Neuron (in vitro differentiated cells): ENCODE results near the gene CBFA2T3.
"Not testable (repeated sequence)": the region's sequence is repeated elsewhere in the genome, so short reads cannot be mapped to it uniquely, and the experiment has no call there.

Experiments used
- H2AFZ ChIP-seq: one replicate; pipeline ENCODE4 v1.6.1; 2013; ENCODE audit warnings: low read depth, mild to moderate bottlenecking, inconsistent platforms, low read length, moderate library complexity
- H3K27me3 ChIP-seq: one replicate; pipeline ENCODE4 v1.6.1; 2013; ENCODE audit warnings: low read length; ENCODE audit not compliant: insufficient read depth
- H3K36me3 ChIP-seq: one replicate; pipeline ENCODE4 v1.6.1; 2013; ENCODE audit warnings: low read length; ENCODE audit not compliant: insufficient read depth
- H3K4me1 ChIP-seq: one replicate; pipeline ENCODE4 v1.6.1; 2013; ENCODE audit warnings: low read length; ENCODE audit not compliant: insufficient read depth
- H3K4me3 ChIP-seq: 2 replicates; pipeline ENCODE4 v1.5.1; 2013; ENCODE audit warnings: mild to moderate bottlenecking, low read length, moderate library complexity
- H3K9me3 ChIP-seq: one replicate; pipeline ENCODE4 v1.6.1; 2013; ENCODE audit warnings: low read length

The CBFA2T3 gene

GRCh38 chr16:89007371-89008249 is 30.6 kb upstream of the CBFA2T3 start:
- no peaks in the 10 kb centered on the region for H3K4me1 ChIP-seq
- H3K9me3 ChIP-seq: no peaks in the 10 kb centered on the region
- no peak overlapping the region for H2AFZ ChIP-seq

GRCh38 chr16:89006036-89006752 is 29.2 kb upstream of the CBFA2T3 start:
- H2AFZ ChIP-seq: no peak overlapping the region
- no peaks in the 10 kb centered on the region for H3K4me1 ChIP-seq
- H3K36me3 ChIP-seq: no peaks in the 10 kb centered on the region
- H3K4me3 ChIP-seq: no peak overlapping the region
- peaks cover 2% of the 10 kb centered on the region for H3K9me3 ChIP-seq
- peaks cover 6% of the 10 kb centered on the region for H3K27me3 ChIP-seq

More at GRCh38 chr16:89007371-89008249, 30.6 kb upstream of the CBFA2T3 start:
- Histone ChIP-seq H3K4me3 (no peak overlapping the region), H3K27me3 (no peaks in the 10 kb centered on the region), H3K36me3 (no peaks in the 10 kb centered on the region)

GRCh38 chr16:89005201-89006035 is 28.4 kb upstream of the CBFA2T3 start:
- H3K36me3 ChIP-seq: no peaks in the 10 kb centered on the region
- peaks cover 6% of the 10 kb centered on the region for H3K9me3 ChIP-seq
- peaks cover 8% of the 10 kb centered on the region for H3K27me3 ChIP-seq
- H2AFZ ChIP-seq: no peak overlapping the region
- no peaks in the 10 kb centered on the region for H3K4me1 ChIP-seq
- no peak overlapping the region for H3K4me3 ChIP-seq

GRCh38 chr16:89004209-89004831 is 27.3 kb upstream of the CBFA2T3 start:
- no peak overlapping the region for H2AFZ ChIP-seq
- no peak overlapping the region for H3K4me3 ChIP-seq
- no peaks in the 10 kb centered on the region for H3K36me3 ChIP-seq
- H3K27me3 ChIP-seq: peaks cover 8% of the 10 kb centered on the region
- no peaks in the 10 kb centered on the region for H3K4me1 ChIP-seq
- H3K9me3 ChIP-seq: peaks cover 12% of the 10 kb centered on the region

GRCh38 chr16:89003831-89004208 is 26.8 kb upstream of the CBFA2T3 start:
- Histone ChIP-seq H3K36me3 (no peaks in the 10 kb centered on the region), H3K4me3 (no peak overlapping the region), H3K4me1 (no peaks in the 10 kb centered on the region), H3K27me3 (peaks cover 8% of the 10 kb centered on the region), H2AFZ (no peak overlapping the region), H3K9me3 (peaks cover 12% of the 10 kb centered on the region)

GRCh38 chr16:89002851-89003830 is 26.1 kb upstream of the CBFA2T3 start:
- Histone ChIP-seq H3K9me3 (peaks cover 15% of the 10 kb centered on the region), H2AFZ (no peak overlapping the region), H3K27me3 (peaks cover 8% of the 10 kb centered on the region), H3K4me3 (no peak overlapping the region), H3K4me1 (no peaks in the 10 kb centered on the region), H3K36me3 (no peaks in the 10 kb centered on the region)

GRCh38 chr16:89002081-89002480 is 25.1 kb upstream of the CBFA2T3 start:
- not testable (repeated sequence) for H3K4me3 ChIP-seq, H2AFZ ChIP-seq, H3K27me3 ChIP-seq, H3K4me1 ChIP-seq, H3K36me3 ChIP-seq
- peaks cover 21% of the 10 kb centered on the region for H3K9me3 ChIP-seq

GRCh38 chr16:89001117-89002027 is 24.4 kb upstream of the CBFA2T3 start:
- no peak overlapping the region for H3K4me3 ChIP-seq

GRCh38 chr16:89000207-89000959 is 23.4 kb upstream of the CBFA2T3 start:
- H3K27me3 ChIP-seq: peaks cover 8% of the 10 kb centered on the region
- H3K4me3 ChIP-seq: no peak overlapping the region
- H3K36me3 ChIP-seq: no peaks in the 10 kb centered on the region
- no peaks in the 10 kb centered on the region for H3K4me1 ChIP-seq
- no peak overlapping the region for H2AFZ ChIP-seq
- peaks cover 21% of the 10 kb centered on the region for H3K9me3 ChIP-seq

More at GRCh38 chr16:89001117-89002027, 24.4 kb upstream of the CBFA2T3 start:
- Histone ChIP-seq H3K27me3 (peaks cover 8% of the 10 kb centered on the region), H2AFZ (no peak overlapping the region), H3K36me3 (no peaks in the 10 kb centered on the region), H3K4me1 (no peaks in the 10 kb centered on the region), H3K9me3 (peaks cover 21% of the 10 kb centered on the region)

GRCh38 chr16:88999457-89000206 is 22.6 kb upstream of the CBFA2T3 start:
- H3K36me3 ChIP-seq: no peaks in the 10 kb centered on the region
- peaks cover 21% of the 10 kb centered on the region for H3K9me3 ChIP-seq
- no peaks in the 10 kb centered on the region for H3K4me1 ChIP-seq
- peaks cover 8% of the 10 kb centered on the region for H3K27me3 ChIP-seq
- no peak overlapping the region for H2AFZ ChIP-seq
- no peak overlapping the region for H3K4me3 ChIP-seq
